Ovary (tissue), 3 donors: Measurements from ENCODE around the gene HOXD9.

ENCODE experiments used
- EP300 ChIP-seq: sonication (generic); formaldehyde crosslinking; IDR thresholded peaks from one replicate; pipeline ENCODE4 v1.6.1; 2017; ENCODE audit warnings: antibody characterized with exemption
- POLR2A ChIP-seq: fragments of 450-650 bp; IDR thresholded peaks from one replicate; pipeline ENCODE4 v1.6.1; 2017; ENCODE audit warnings: antibody characterized with exemption, mild to moderate bottlenecking, moderate library complexity
- TF ChIP-seq, protein P1 (sequence below), 3 donors: fragments of 450-650 bp in 2 of 3; fragments of 200-600 bp in 1 of 3; IDR thresholded peaks; one replicate each; pipeline versions ENCODE4 v1.5.1 to v1.8.0; 2016 to 2022; ENCODE audit warnings: antibody characterized with exemption in 3 of 3, mild to moderate bottlenecking in 1 of 3
- donor health status: DM: no; HTN: no; CAD: no.

DNA sequence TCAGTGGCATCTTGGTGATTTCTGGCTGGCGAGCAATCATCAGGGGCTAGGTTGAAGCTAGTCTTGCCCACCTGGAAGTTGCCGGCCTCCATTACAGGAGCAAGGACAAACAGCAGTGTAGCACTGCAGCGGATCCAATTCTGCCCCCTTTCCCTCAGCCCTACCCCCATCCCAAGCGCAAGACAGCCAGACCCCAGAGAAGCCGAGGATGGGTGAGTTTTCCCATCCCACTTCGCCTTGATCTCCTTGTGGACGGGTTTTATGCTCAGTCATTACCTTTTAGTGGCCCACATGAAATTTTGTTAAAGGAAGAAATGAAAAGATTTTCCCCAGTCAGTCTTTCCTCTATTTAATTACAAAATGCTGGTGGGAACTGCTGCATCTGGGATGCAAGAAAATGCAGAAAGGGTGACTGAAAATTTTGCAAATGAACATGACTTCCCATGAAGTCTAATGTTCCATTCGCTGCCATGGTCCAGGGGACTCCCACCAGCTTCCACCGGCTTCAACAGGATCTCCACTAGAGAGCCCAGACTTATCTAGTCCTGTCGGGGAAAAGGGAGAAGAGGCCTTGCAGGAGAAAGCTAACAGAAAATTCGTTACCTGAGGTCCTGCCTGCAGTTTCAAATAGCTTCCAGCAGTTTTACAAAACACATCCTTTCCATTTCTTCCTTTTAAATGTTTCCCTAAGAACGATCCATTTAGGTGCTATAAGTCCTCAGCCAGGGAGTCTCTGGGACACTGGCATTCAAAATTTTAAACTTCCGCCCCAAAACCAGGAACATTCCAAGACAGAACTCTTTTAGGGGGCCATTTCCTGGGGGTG lies 1.9 kb upstream of the HOXD9 start:
- TF ChIP-seq POLR2A (no peak), EP300 (no peak)
- TF ChIP-seq, protein P1, sequence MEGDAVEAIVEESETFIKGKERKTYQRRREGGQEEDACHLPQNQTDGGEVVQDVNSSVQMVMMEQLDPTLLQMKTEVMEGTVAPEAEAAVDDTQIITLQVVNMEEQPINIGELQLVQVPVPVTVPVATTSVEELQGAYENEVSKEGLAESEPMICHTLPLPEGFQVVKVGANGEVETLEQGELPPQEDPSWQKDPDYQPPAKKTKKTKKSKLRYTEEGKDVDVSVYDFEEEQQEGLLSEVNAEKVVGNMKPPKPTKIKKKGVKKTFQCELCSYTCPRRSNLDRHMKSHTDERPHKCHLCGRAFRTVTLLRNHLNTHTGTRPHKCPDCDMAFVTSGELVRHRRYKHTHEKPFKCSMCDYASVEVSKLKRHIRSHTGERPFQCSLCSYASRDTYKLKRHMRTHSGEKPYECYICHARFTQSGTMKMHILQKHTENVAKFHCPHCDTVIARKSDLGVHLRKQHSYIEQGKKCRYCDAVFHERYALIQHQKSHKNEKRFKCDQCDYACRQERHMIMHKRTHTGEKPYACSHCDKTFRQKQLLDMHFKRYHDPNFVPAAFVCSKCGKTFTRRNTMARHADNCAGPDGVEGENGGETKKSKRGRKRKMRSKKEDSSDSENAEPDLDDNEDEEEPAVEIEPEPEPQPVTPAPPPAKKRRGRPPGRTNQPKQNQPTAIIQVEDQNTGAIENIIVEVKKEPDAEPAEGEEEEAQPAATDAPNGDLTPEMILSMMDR (IDR thresholded peaks at IDR 0.05), result no peak
